Uterus (tissue), 4 donors: Measurements from ENCODE around the gene COA1. TPM values are rescaled to one million over a fixed set of nuclear protein-coding genes. Genes with fewer than 3 reads are reported as not detected.

Source experiments
- DNase-seq, 2 donors: peaks; one replicate each; pipeline ENCODE4 v3.0.0-alpha.2; 2019 to 2020
- H3K27ac ChIP-seq, 2 donors: fragments of 200-600 bp; sonication (generic); 1 replicate in 1 of 2; 2 replicates in 1 of 2; pipeline ENCODE4 v1.5.1; 2016 to 2018
- H3K27me3 ChIP-seq, 2 donors: fragments of 200-600 bp; sonication (generic); one replicate each; pipeline ENCODE4 v1.5.1; 2018 to 2019; ENCODE audit warnings: control low read depth in 1 of 2
- H3K36me3 ChIP-seq, 2 donors: fragments of 200-600 bp; sonication (generic); one replicate each; pipeline ENCODE4 v1.5.1; 2019; ENCODE audit warnings: control low read depth in 1 of 2
- H3K4me1 ChIP-seq, 2 donors: fragments of 200-600 bp; sonication (generic); one replicate each; pipeline ENCODE4 v1.5.1; 2018 to 2019; ENCODE audit warnings: control low read depth in 1 of 2
- H3K4me3 ChIP-seq, 2 donors: fragments of 200-600 bp; sonication (generic); 1 replicate in 1 of 2; 2 replicates in 1 of 2; pipeline ENCODE4 v1.5.1; 2018 to 2019; ENCODE audit warnings: mild to moderate bottlenecking in 1 of 2
- H3K9me3 ChIP-seq, 2 donors: fragments of 200-600 bp; sonication (generic); one replicate each; pipeline ENCODE4 v1.5.1; 2019; ENCODE audit warnings: control low read depth in 1 of 2
- POLR2A ChIP-seq, 2 donors: fragments of 450-650 bp; IDR thresholded peaks; one replicate each; pipeline ENCODE4 v1.6.1; 2016; ENCODE audit warnings: antibody characterized with exemption in 2 of 2, mild to moderate bottlenecking in 1 of 2, moderate library complexity in 1 of 2
- intact Hi-C: fragments of 100-400 bp; cut with DNase I; formaldehyde crosslinking; loops from one replicate; pipeline ENCODE4 v1.15.1; 2023; ENCODE audit warnings: low total_unique reads
- total RNA-seq, 4 donors: library from RNA; depleted of rRNA in 3 of 4; stranded (reverse); fragments of >200 nt in 3 of 4; gene quantifications; one replicate each; pipeline versions ENCODE4 v1.1.0 to v1.2.4, GENCODE V29; 2014 to 2023
- TF ChIP-seq, protein P1 (sequence below), 4 experiments: fragments of 200-600 bp in 2 of 4; fragments of 450-650 bp in 2 of 4; sonication (generic) in 2 of 4; IDR thresholded peaks; one replicate each; pipeline ENCODE4 v1.5.1; 2016 to 2019; ENCODE audit warnings: antibody characterized with exemption in 4 of 4, mild to moderate bottlenecking in 2 of 4, moderate library complexity in 1 of 4
- donor health status: DM: yes; HTN: yes; CAD: no.

COA1 gene
- total RNA-seq, 4 donors from 2014 or later = 30.0 to 83.6 (median 76.6) TPM

- Histone ChIP-seq H3K27ac (no peak overlapping the region), H3K4me1 (no peaks in the 10 kb centered on the region), H3K4me3 (no peak overlapping the region), H3K9me3 (no peaks in the 10 kb centered on the region), H3K27me3 (no peaks in the 10 kb centered on the region), H3K36me3 (no peaks in the 10 kb centered on the region)
- no peak for TF ChIP-seq POLR2A (IDR thresholded peaks at IDR 0.05)
- TF ChIP-seq, protein P1, sequence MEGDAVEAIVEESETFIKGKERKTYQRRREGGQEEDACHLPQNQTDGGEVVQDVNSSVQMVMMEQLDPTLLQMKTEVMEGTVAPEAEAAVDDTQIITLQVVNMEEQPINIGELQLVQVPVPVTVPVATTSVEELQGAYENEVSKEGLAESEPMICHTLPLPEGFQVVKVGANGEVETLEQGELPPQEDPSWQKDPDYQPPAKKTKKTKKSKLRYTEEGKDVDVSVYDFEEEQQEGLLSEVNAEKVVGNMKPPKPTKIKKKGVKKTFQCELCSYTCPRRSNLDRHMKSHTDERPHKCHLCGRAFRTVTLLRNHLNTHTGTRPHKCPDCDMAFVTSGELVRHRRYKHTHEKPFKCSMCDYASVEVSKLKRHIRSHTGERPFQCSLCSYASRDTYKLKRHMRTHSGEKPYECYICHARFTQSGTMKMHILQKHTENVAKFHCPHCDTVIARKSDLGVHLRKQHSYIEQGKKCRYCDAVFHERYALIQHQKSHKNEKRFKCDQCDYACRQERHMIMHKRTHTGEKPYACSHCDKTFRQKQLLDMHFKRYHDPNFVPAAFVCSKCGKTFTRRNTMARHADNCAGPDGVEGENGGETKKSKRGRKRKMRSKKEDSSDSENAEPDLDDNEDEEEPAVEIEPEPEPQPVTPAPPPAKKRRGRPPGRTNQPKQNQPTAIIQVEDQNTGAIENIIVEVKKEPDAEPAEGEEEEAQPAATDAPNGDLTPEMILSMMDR (IDR thresholded peaks at IDR 0.05) = no peak
- intact Hi-C loops = no loop called here
- DNase-seq = no peak
Observed at GRCh38 chr7:43747328-43748105, 18.2 kb upstream of the COA1 start.

DNA sequence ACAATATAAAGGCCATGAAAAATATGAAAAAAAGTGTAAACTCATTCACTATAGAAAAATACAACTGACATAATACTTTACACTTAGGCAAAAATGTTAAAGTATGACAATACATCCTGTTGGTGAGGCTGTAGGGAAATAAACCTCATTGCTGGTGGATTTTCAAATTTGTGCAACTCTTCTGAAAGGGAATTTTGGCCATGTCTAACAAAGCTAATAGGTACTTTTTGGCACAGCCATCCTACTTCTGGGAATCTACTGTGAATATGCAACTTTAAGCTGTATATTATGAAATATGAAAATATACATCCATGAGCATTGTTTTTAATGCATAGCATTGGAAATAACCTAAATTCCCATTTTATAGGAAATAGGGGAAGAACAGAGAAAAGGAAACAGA lies 13.4 kb upstream of the COA1 start:
- no peak overlapping the region for H3K27ac ChIP-seq
- no peaks in the 10 kb centered on the region for H3K4me1 ChIP-seq
- intact Hi-C loops = no loop called here
- no peak overlapping the region for H3K4me3 ChIP-seq
- peaks cover 0 to 3% of the 10 kb centered on the region in 2 donors for H3K27me3 ChIP-seq
- H3K36me3 ChIP-seq = no peaks in the 10 kb centered on the region
- DNase-seq = no peak
- TF ChIP-seq, protein P1 (IDR thresholded peaks at IDR 0.05) = no peak
- H3K9me3 ChIP-seq = no peaks in the 10 kb centered on the region

GRCh38 chr7:43737467-43738127 lies 8.3 kb upstream of the COA1 start:
- no peak overlapping the region for H3K4me3 ChIP-seq
- no peak for TF ChIP-seq POLR2A (IDR thresholded peaks at IDR 0.05)
- TF ChIP-seq, protein P1 (IDR thresholded peaks at IDR 0.05) = no peak

GRCh38 chr7:43735802-43736603 lies 6.7 kb upstream of the COA1 start:
- peaks cover 0 to 3% of the 10 kb centered on the region in 2 donors for H3K27me3 ChIP-seq
- H3K27ac ChIP-seq = no peak overlapping the region
- no peaks in the 10 kb centered on the region for H3K36me3 ChIP-seq
- TF ChIP-seq POLR2A (IDR thresholded peaks at IDR 0.05) = no peak
- TF ChIP-seq, protein P1 (IDR thresholded peaks at IDR 0.05) = no peak
- H3K4me3 ChIP-seq = no peak overlapping the region
- intact Hi-C loops = no loop called here
- DNase-seq = no peak
- H3K4me1 ChIP-seq = no peaks in the 10 kb centered on the region
- no peaks in the 10 kb centered on the region for H3K9me3 ChIP-seq

More at GRCh38 chr7:43737467-43738127, 8.3 kb upstream of the COA1 start:
- intact Hi-C loops = no loop called here
- DNase-seq = no peak
- peaks cover 0 to 3% of the 10 kb centered on the region in 2 donors for H3K27me3 ChIP-seq
- H3K36me3 ChIP-seq = no peaks in the 10 kb centered on the region
- H3K27ac ChIP-seq = no peak overlapping the region
- H3K4me1 ChIP-seq = no peaks in the 10 kb centered on the region
- H3K9me3 ChIP-seq = no peaks in the 10 kb centered on the region
